Glomerular endothelial cell (primary cell): ENCODE results near the gene HOXD11. TPM values are rescaled to one million over a fixed set of nuclear protein-coding genes. Genes with fewer than 3 reads are reported as not detected.

Experiments
- DNase-seq: peaks from one replicate; pipeline ENCODE4 v3.0.0-alpha.2; 2011; ENCODE audit warnings: low read depth, low spot score; ENCODE audit errors: extremely low read depth
- total RNA-seq: library from RNA; depleted of rRNA; stranded (reverse); fragments of >200 nt; gene quantifications from 2 replicates; pipeline ENCODE4 v1.2.3, GENCODE V29; 2015

The HOXD11 gene
- total RNA-seq, 1 donor from 2014 or later = 2.5 TPM

GRCh38 chr2:176092270-176093144, 14.6 kb upstream of the HOXD11 start, which contains the start of gene HOXD13:
HOXD13 (plus strand) TSS chr2:176092721; CDS start chr2:176092891, 170 bp downstream.
- DNase-seq = no peak

- DNase-seq = no peak
Measured at GRCh38 chr2:176093145-176093897, 13.8 kb upstream of the HOXD11 start.

- DNase-seq = no peak
Measured at GRCh38 chr2:176093898-176094249, 13.2 kb upstream of the HOXD11 start.

GRCh38 chr2:176094349-176094748, 12.7 kb upstream of the HOXD11 start:
- no peak for DNase-seq

GRCh38 chr2:176095421-176095820, 11.7 kb upstream of the HOXD11 start:
- no peak for DNase-seq

- no peak for DNase-seq
Measured at GRCh38 chr2:176096243-176096985, 10.7 kb upstream of the HOXD11 start.

GRCh38 chr2:176096986-176097819, 9.9 kb upstream of the HOXD11 start:
- DNase-seq = no peak

- DNase-seq = no peak
Measured at GRCh38 chr2:176097820-176098365, 9.2 kb upstream of the HOXD11 start.

- DNase-seq = no peak
Measured at GRCh38 chr2:176098366-176099158, 8.5 kb upstream of the HOXD11 start.

- DNase-seq = no peak
Measured at GRCh38 chr2:176099159-176099727, 7.8 kb upstream of the HOXD11 start.

GRCh38 chr2:176099728-176100546, 7.1 kb upstream of the HOXD11 start, which contains the start of gene HOXD12:
HOXD12 (plus strand) TSS chr2:176099795; CDS start chr2:176099802, 7 bp downstream.
- no peak for DNase-seq

- no peak for DNase-seq
Measured at GRCh38 chr2:176100547-176101140, 6.4 kb upstream of the HOXD11 start.

- no peak for DNase-seq
Measured at GRCh38 chr2:176101216-176101830, 5.8 kb upstream of the HOXD11 start.

GRCh38 chr2:176101842-176102241, 5.2 kb upstream of the HOXD11 start:
- DNase-seq = no peak

GRCh38 chr2:176102309-176102866, 4.7 kb upstream of the HOXD11 start:
- DNase-seq = no peak

GRCh38 chr2:176103194-176103593, 3.9 kb upstream of the HOXD11 start:
- no peak for DNase-seq
